ENCODE data around the gene RBM10.

GRCh38 chrX:47191806-47192401, 46.9 kb downstream of the RBM10 start:
- no peak for TF ChIP-seq CTCF (IDR thresholded peaks at IDR 0.05; ENCODE audit: low read length)
- TF ChIP-seq EZH2 (optimal IDR thresholded peaks at IDR 0.05; ENCODE audit: low read depth, low read length): no peak
- no peak for TF ChIP-seq EZH2phosphoT487 (IDR thresholded peaks at IDR 0.05; ENCODE audit: low read length)

All from MM.1S (cell line).